Measurements from ENCODE around the gene FOCAD.
A peak's percentile ranks its signal among the peaks of the same experiment; 100 is the strongest.

FOCAD gene

GRCh38 chr9:21016701-21017491 is 332.8 kb downstream of the FOCAD start:
- no peak for FAIRE-seq

GRCh38 chr9:21018177-21018576 is 334.1 kb downstream of the FOCAD start:
- no peak for FAIRE-seq
- TF ChIP-seq POLR2AphosphoS5 (IDR thresholded peaks at IDR 0.05; ENCODE audit: low read depth, low read length) (no peak), TAF1 (IDR thresholded peaks at IDR 0.05; ENCODE audit: borderline replicate concordance, low read depth, low read length) (no peak), POLR2A (IDR thresholded peaks at IDR 0.05; ENCODE audit: low read depth, low read length) (no peak)
- no peak for DNase-seq (ENCODE audit: insufficient read length)

More at GRCh38 chr9:21016701-21017491, 332.8 kb downstream of the FOCAD start:
- no peak for TF ChIP-seq POLR2A (IDR thresholded peaks at IDR 0.05; ENCODE audit: low read depth, low read length)
- DNase-seq (ENCODE audit: insufficient read length) = no peak

- FAIRE-seq = no peak
- no peak for DNase-seq (ENCODE audit: insufficient read length)
- no peak for TF ChIP-seq POLR2A (IDR thresholded peaks at IDR 0.05; ENCODE audit: low read depth, low read length)
- TF ChIP-seq TAF1 (IDR thresholded peaks at IDR 0.05; ENCODE audit: borderline replicate concordance, low read depth, low read length) = no peak
- TF ChIP-seq POLR2AphosphoS5 (IDR thresholded peaks at IDR 0.05; ENCODE audit: low read depth, low read length) = no peak
Observed at GRCh38 chr9:21023861-21024260, 339.8 kb downstream of the FOCAD start.

GRCh38 chr9:21027295-21027694 is 343.2 kb downstream of the FOCAD start:
- TF ChIP-seq TAF1 (IDR thresholded peaks at IDR 0.05; ENCODE audit: borderline replicate concordance, low read depth, low read length) (no peak), POLR2A (IDR thresholded peaks at IDR 0.05; ENCODE audit: low read depth, low read length) (no peak), POLR2AphosphoS5 (IDR thresholded peaks at IDR 0.05; ENCODE audit: low read depth, low read length) (no peak)
- FAIRE-seq (no peak), DNase-seq (ENCODE audit: insufficient read length) (no peak)

- DNase-seq (ENCODE audit: insufficient read length) (no peak), FAIRE-seq (peak; percentile 61)
- TF ChIP-seq POLR2AphosphoS5 (IDR thresholded peaks at IDR 0.05; ENCODE audit: low read depth, low read length) = no peak
- no peak for TF ChIP-seq TAF1 (IDR thresholded peaks at IDR 0.05; ENCODE audit: borderline replicate concordance, low read depth, low read length)
- no peak for TF ChIP-seq POLR2A (IDR thresholded peaks at IDR 0.05; ENCODE audit: low read depth, low read length)
Observed at GRCh38 chr9:21028466-21028865, 344.4 kb downstream of the FOCAD start.

- DNase-seq (ENCODE audit: insufficient read length) (no peak), FAIRE-seq (peak; percentile 24)
- TF ChIP-seq POLR2AphosphoS5 (IDR thresholded peaks at IDR 0.05; ENCODE audit: low read depth, low read length) = no peak
- TF ChIP-seq TAF1 (IDR thresholded peaks at IDR 0.05; ENCODE audit: borderline replicate concordance, low read depth, low read length) = no peak
- TF ChIP-seq POLR2A (IDR thresholded peaks at IDR 0.05; ENCODE audit: low read depth, low read length) = no peak
Observed at GRCh38 chr9:21029661-21030060, 345.6 kb downstream of the FOCAD start.

GRCh38 chr9:21030389-21031035 is 346.5 kb downstream of the FOCAD start:
- TF ChIP-seq POLR2A (IDR thresholded peaks at IDR 0.05; ENCODE audit: low read depth, low read length) (0 out of 2 replicates have a peak, but pooled peaks have one; percentile 14), POLR2AphosphoS5 (IDR thresholded peaks at IDR 0.05; ENCODE audit: low read depth, low read length) (no peak)
- DNase-seq (ENCODE audit: insufficient read length) (peak; percentile 23), FAIRE-seq (peak; percentile 94)

GRCh38 chr9:21031091-21031807 is 347.2 kb downstream of the FOCAD start, which contains the start of gene HACD4:
Gene HACD4 (minus strand): TSS chr9:21031640. CDS start chr9:21031590, 50 bp downstream.
- FAIRE-seq = no peak
- peak; percentile 58 for DNase-seq (ENCODE audit: insufficient read length)
- TF ChIP-seq POLR2AphosphoS5 (IDR thresholded peaks at IDR 0.05; ENCODE audit: low read depth, low read length) (no peak), TAF1 (IDR thresholded peaks at IDR 0.05; ENCODE audit: borderline replicate concordance, low read depth, low read length) (peak; percentile 46; the same call in 1 of the 2 replicates), POLR2A (IDR thresholded peaks at IDR 0.05; ENCODE audit: low read depth, low read length) (peak; percentile 57; the same call in 1 of the 2 replicates)

- DNase-seq (ENCODE audit: insufficient read length) (no peak), FAIRE-seq (no peak)
- no peak for TF ChIP-seq POLR2AphosphoS5 (IDR thresholded peaks at IDR 0.05; ENCODE audit: low read depth, low read length)
- no peak for TF ChIP-seq POLR2A (IDR thresholded peaks at IDR 0.05; ENCODE audit: low read depth, low read length)
- no peak for TF ChIP-seq TAF1 (IDR thresholded peaks at IDR 0.05; ENCODE audit: borderline replicate concordance, low read depth, low read length)
Observed at GRCh38 chr9:21031808-21032183, 347.7 kb downstream of the FOCAD start.

- DNase-seq (ENCODE audit: insufficient read length) (no peak), FAIRE-seq (no peak)
- TF ChIP-seq POLR2AphosphoS5 (IDR thresholded peaks at IDR 0.05; ENCODE audit: low read depth, low read length) = no peak
Observed at GRCh38 chr9:21037278-21037677, 353.2 kb downstream of the FOCAD start.

GRCh38 chr9:21039302-21039701 is 355.2 kb downstream of the FOCAD start:
- no peak for FAIRE-seq
- no peak for TF ChIP-seq TAF1 (IDR thresholded peaks at IDR 0.05; ENCODE audit: borderline replicate concordance, low read depth, low read length)
- TF ChIP-seq POLR2A (IDR thresholded peaks at IDR 0.05; ENCODE audit: low read depth, low read length) = no peak
- TF ChIP-seq POLR2AphosphoS5 (IDR thresholded peaks at IDR 0.05; ENCODE audit: low read depth, low read length) = no peak
- DNase-seq (ENCODE audit: insufficient read length) = no peak
